Measurements from ENCODE around the gene H6PD. TPM values are rescaled to one million over a fixed set of nuclear protein-coding genes. Genes with fewer than 3 reads are reported as not detected.

The H6PD gene
- total and polyA plus RNA-seq, 4 donors, result 28.9 to 134 (median 56.8) TPM

GRCh38 chr1:9218917-9219316 is 15.7 kb upstream of the H6PD start:
- Histone ChIP-seq H3K27me3 (ENCODE audit: control insufficient read depth in 4 of 4, insufficient read depth in 4 of 4, low read length in 3 of 4) (no peaks in the 10 kb centered on the region), H3K9me3 (ENCODE audit: control insufficient read depth in 4 of 4, low read length in 3 of 4) (no peaks in the 10 kb centered on the region), H3K36me3 (ENCODE audit: control insufficient read depth in 4 of 4, insufficient read depth in 3 of 4, low read depth in 1 of 4, low read length in 3 of 4) (no peaks in the 10 kb centered on the region), H3K4me3 (ENCODE audit: low read depth in 1 of 3, low read length in 3 of 3) (no peak overlapping the region), H3K4me1 (ENCODE audit: control insufficient read depth in 4 of 4, insufficient read depth in 4 of 4, low read length in 3 of 4) (no peaks in the 10 kb centered on the region), H3K27ac (ENCODE audit: low read depth in 1 of 2, low read length in 2 of 2) (no peak overlapping the region), H3K9ac (ENCODE audit: low read depth in 1 of 2, low read length in 2 of 2) (no peak overlapping the region)
- 73% methylated on average over 5 of the region's 5 CpGs for WGBS
- no peak for TF ChIP-seq FOXA2 (IDR thresholded peaks at IDR 0.05)
- no peak for TF ChIP-seq TAF1 (conservative IDR thresholded peaks at IDR 0.05)
- TF ChIP-seq CTCF (IDR thresholded peaks at IDR 0.05; ENCODE audit: low read depth, low read length, missing input control), result no peak
- no peak for TF ChIP-seq YY1 (IDR thresholded peaks at IDR 0.05)
- no peak for TF ChIP-seq FOXA1 (IDR thresholded peaks at IDR 0.05)
- no peak for TF ChIP-seq RXRA (IDR thresholded peaks at IDR 0.05)
- no peak for TF ChIP-seq MAX (IDR thresholded peaks at IDR 0.05)
- TF ChIP-seq HNF4A (conservative IDR thresholded peaks at IDR 0.05), result no peak
- TF ChIP-seq JUND (IDR thresholded peaks at IDR 0.05), result no peak
- no peak for TF ChIP-seq NR2F2 (IDR thresholded peaks at IDR 0.05)
- no peak for TF ChIP-seq ZBTB33 (IDR thresholded peaks at IDR 0.05)
- TF ChIP-seq, protein P1, sequence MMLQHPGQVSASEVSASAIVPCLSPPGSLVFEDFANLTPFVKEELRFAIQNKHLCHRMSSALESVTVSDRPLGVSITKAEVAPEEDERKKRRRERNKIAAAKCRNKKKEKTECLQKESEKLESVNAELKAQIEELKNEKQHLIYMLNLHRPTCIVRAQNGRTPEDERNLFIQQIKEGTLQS (IDR thresholded peaks at IDR 0.05), result no peak
- no peak for TF ChIP-seq SP1 (IDR thresholded peaks at IDR 0.05)
- no peak for TF ChIP-seq EGR1 (IDR thresholded peaks at IDR 0.05; ENCODE audit: low read depth in 2 of 2)
- no peak for TF ChIP-seq RAD21 (IDR thresholded peaks at IDR 0.05)
- no peak for TF ChIP-seq REST (IDR thresholded peaks at IDR 0.05)
- TF ChIP-seq HNF4G (IDR thresholded peaks at IDR 0.05), result no peak
- no peak for TF ChIP-seq GABPA (IDR thresholded peaks at IDR 0.05 in 1 of 2, conservative IDR thresholded peaks at IDR 0.05 in 1 of 2)
- no peak for DNase-seq (ENCODE audit: low spot score)

Measured in liver (tissue), 9 donors.